Heart right ventricle (tissue), 16 donors: ENCODE measurements around the gene FAM98C. TPM values are rescaled to one million over a fixed set of nuclear protein-coding genes. Genes with fewer than 3 reads are reported as not detected.
A peak's percentile ranks its signal among the peaks of the same experiment; 100 is the strongest.

Experiments used
- ATAC-seq, 8 donors: fragments of 200-7000 bp; cut with Tn5 transposase; one replicate each; pipeline ENCODE4 v1.9.1; 2020; ENCODE audit warnings: mild to moderate bottlenecking in 8 of 8, moderate library complexity in 8 of 8, moderate number of reproducible peaks in 1 of 8
- DNase-seq, 2 donors: peaks; one replicate each; pipeline ENCODE4 v3.0.0-alpha.2; 2020
- H3K27ac ChIP-seq, 10 donors: fragments of 200-600 bp; sonication (generic) in 2 of 10; one replicate each; pipeline versions ENCODE4 v1.5.0 to v1.8.0; 2020 to 2022; ENCODE audit warnings: mild to moderate bottlenecking in 3 of 10
- H3K27me3 ChIP-seq, 7 donors: fragments of 200-600 bp; one replicate each; pipeline ENCODE4 v1.8.0; 2021 to 2022; ENCODE audit warnings: mild to moderate bottlenecking in 2 of 7
- H3K36me3 ChIP-seq, 9 donors: fragments of 200-600 bp; sonication (generic) in 1 of 9; one replicate each; pipeline versions ENCODE4 v1.5.0 to v1.8.0; 2020 to 2022; ENCODE audit warnings: mild to moderate bottlenecking in 2 of 9
- H3K4me1 ChIP-seq, 9 donors: fragments of 200-600 bp; sonication (generic) in 1 of 9; one replicate each; pipeline versions ENCODE4 v1.5.0 to v1.8.0; 2020 to 2022; ENCODE audit warnings: mild to moderate bottlenecking in 4 of 9
- H3K4me3 ChIP-seq, 10 donors: fragments of 200-600 bp; sonication (generic) in 2 of 10; one replicate each; pipeline versions ENCODE4 v1.5.0 to v1.8.0; 2020 to 2022; ENCODE audit warnings: mild to moderate bottlenecking in 7 of 10, moderate library complexity in 2 of 10
- H3K9me3 ChIP-seq, 11 donors: fragments of 200-600 bp in 10 of 11; sonication (generic) in 2 of 11; one replicate each; pipeline versions ENCODE4 v1.5.0 to v1.8.0; 2013 to 2022; ENCODE audit warnings: mild to moderate bottlenecking in 2 of 11, control low read depth in 1 of 11, moderate library complexity in 1 of 11
- WGBS, 2 donors: extraction: QIAGEN DNeasy Blood & Tissue Kit; methylation state at CpG; one replicate each; pipeline ENCODE4 v1.1.7; 2013; ENCODE audit warnings: inconsistent platforms in 1 of 2; 5-methylcytosine and 5-hydroxymethylcytosine counted together
- intact Hi-C, 10 donors: fragments of 100-400 bp; cut with DNase I; formaldehyde crosslinking; loops; one replicate each; pipeline versions ENCODE4 v1.11.1 to v1.14.2; 2022
- polyA plus RNA-seq, 2 donors: library from polyadenylated mRNA; stranded (reverse); fragments of 200-250 nt; gene quantifications; one replicate each; pipeline ENCODE4 v1.2.3, GENCODE V29; 2013
- total RNA-seq, 10 donors: library from RNA; stranded (reverse); fragmentation: NEBNext Ultra II Directional in 3 of 10; extraction: Animal tissue kit (Norgen Biotek cat#: 25700) in 3 of 10; gene quantifications; one replicate each; pipeline versions ENCODE4 v1.2.1 to v1.2.4, GENCODE V29; 2021 to 2023
- TF ChIP-seq, protein P1 (sequence below), 9 donors: fragments of 200-600 bp; sonication (generic) in 2 of 9; IDR thresholded peaks; one replicate each; pipeline versions ENCODE4 v1.5.0 to v1.8.0; 2021 to 2022; ENCODE audit warnings: antibody characterized with exemption in 9 of 9, mild to moderate bottlenecking in 5 of 9, moderate library complexity in 1 of 9
- donor health status: Arrhythmogenic right ventricular cardiomyopathy.
- donor health status: ischemic (EF 13 %, LVEDD 7.1; RV severe dilation, severe dysfunction).
- donor health status: healthy with polysubstance abuse.
- donor health status: DM: no; HTN: yes; CAD: no.
- donor health status: DM: no; HTN: no; CAD: no.
- donor health status: ischemic (EF 25% LVEDD 6.9; RV normal size, moderate dysfunction).
- donor health status: ischemic (EF 25% LVEDD 5.7; RV mildly dilated, moderate dysfunction).
- donor health status: healthy.
- donor health status: DM: yes; HTN: yes; CAD: no.
- donor health status: Ischemic cardiomyopathy.
- donor health status: ischemic (EF 35%, LVEDD 5.7; RV mildly dilated, moderate dysfunction).
- donor health status: nonischemic (EF 11% LVEDD 7.7; RV severe dilation, severe dysfunction).
- donor health status: DM: yes; HTN: yes; CAD: no.
- donor health status: PGD.
- donor health status: ischemic (EF 29% LVEDD 5.4; RV normal size, mild dysfunction).
- donor health status: nonischemic (EF 23%, LVEDD 6.1; RV moderate dilation, normal function).

FAM98C gene
- total and polyA plus RNA-seq, 12 donors, result 9.8 to 16.1 (median 12.3) TPM

DNA sequence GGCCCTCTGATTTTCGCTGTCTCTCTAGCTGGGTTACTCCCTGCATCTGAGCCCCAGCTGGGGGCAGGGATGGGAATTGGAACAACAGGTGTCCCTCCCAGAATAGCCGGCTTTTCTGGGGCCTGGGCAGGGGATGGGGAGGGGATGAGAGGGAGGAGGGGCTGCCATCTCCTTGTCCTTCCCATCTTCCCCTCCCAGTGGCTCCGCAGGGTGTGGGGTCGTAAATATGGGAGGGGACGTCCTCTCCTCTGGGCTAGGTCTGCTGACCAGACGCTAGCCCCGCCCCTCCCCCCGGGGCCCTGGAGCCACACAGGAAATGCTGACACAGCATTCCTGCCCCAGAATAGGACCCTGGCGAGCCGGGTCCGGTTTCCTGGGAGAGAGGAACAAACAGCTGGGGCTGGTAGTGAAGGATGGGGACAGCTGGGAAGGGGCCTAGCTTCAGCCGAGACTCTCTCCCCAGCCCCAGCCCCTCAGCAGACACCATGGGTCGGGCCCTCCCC lies 31.7 kb downstream of the FAM98C start:
- TF ChIP-seq, protein P1, sequence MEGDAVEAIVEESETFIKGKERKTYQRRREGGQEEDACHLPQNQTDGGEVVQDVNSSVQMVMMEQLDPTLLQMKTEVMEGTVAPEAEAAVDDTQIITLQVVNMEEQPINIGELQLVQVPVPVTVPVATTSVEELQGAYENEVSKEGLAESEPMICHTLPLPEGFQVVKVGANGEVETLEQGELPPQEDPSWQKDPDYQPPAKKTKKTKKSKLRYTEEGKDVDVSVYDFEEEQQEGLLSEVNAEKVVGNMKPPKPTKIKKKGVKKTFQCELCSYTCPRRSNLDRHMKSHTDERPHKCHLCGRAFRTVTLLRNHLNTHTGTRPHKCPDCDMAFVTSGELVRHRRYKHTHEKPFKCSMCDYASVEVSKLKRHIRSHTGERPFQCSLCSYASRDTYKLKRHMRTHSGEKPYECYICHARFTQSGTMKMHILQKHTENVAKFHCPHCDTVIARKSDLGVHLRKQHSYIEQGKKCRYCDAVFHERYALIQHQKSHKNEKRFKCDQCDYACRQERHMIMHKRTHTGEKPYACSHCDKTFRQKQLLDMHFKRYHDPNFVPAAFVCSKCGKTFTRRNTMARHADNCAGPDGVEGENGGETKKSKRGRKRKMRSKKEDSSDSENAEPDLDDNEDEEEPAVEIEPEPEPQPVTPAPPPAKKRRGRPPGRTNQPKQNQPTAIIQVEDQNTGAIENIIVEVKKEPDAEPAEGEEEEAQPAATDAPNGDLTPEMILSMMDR (IDR thresholded peaks at IDR 0.05), result no peak
- peak in 1 of 2 donors; percentile 39 for DNase-seq
- Histone ChIP-seq H3K27me3 (peaks cover 6 to 68% (median 42%) of the 10 kb centered on the region in 7 donors), H3K4me3 (peak overlapping the region in 1 of 10 donors; percentile 18), H3K9me3 (no peaks in the 10 kb centered on the region), H3K27ac (no peak overlapping the region), H3K4me1 (peaks cover 0 to 12% (median 0%) of the 10 kb centered on the region in 9 donors), H3K36me3 (no peaks in the 10 kb centered on the region)
- intact Hi-C loops, result no loop called here
- 7 to 12% methylated on average over 13 of the region's 13 CpGs for WGBS, 2 donors
- peak in 6 of 8 donors; percentile 28 to 63 (median 52) for ATAC-seq

- Histone ChIP-seq H3K36me3 (no peaks in the 10 kb centered on the region), H3K4me3 (no peak overlapping the region), H3K9me3 (no peaks in the 10 kb centered on the region), H3K4me1 (peaks cover 0 to 12% (median 0%) of the 10 kb centered on the region in 9 donors), H3K27me3 (peaks cover 6 to 63% (median 42%) of the 10 kb centered on the region in 7 donors), H3K27ac (no peak overlapping the region)
- TF ChIP-seq, protein P1 (IDR thresholded peaks at IDR 0.05), result no peak
- ATAC-seq (no peak), DNase-seq (no peak)
- intact Hi-C loops, result no loop called here
- WGBS, 2 donors, result 88 to 90% methylated on average over 6 of the region's 6 CpGs
These were observed 34.4 kb downstream of the FAM98C start for GRCh38 chr19:38437295-38437694.

- Histone ChIP-seq H3K27ac (no peak overlapping the region), H3K27me3 (peaks cover 4 to 57% (median 41%) of the 10 kb centered on the region in 7 donors), H3K9me3 (no peaks in the 10 kb centered on the region), H3K4me3 (no peak overlapping the region), H3K36me3 (no peaks in the 10 kb centered on the region), H3K4me1 (peaks cover 0 to 12% (median 0%) of the 10 kb centered on the region in 9 donors)
- ATAC-seq (no peak), DNase-seq (no peak)
- intact Hi-C loops, result no loop called here
- TF ChIP-seq, protein P1 (IDR thresholded peaks at IDR 0.05), result no peak
- 78 to 82% methylated on average over 2 of the region's 2 CpGs for WGBS, 2 donors
These were observed 35.0 kb downstream of the FAM98C start for GRCh38 chr19:38437917-38438316.

DNA sequence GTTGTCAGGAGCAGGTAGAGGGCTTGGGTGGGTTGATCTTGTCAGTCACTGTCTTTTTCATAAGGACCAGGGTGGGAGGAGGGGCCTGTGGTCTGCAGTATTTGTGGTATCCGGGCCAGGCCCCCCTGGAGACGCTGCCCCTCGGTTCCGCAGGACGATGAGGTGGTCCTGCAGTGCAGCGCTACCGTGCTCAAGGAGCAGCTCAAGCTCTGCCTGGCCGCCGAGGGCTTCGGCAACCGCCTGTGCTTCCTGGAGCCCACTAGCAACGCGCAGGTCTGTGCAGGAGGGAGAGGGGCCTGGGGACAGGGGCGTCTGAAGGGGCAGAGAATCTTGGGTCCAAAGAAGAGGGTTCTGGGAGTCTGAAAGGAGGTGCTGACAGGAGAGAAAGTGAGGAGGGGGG lies 37.7 kb downstream of the FAM98C start:
- H3K27ac ChIP-seq, result no peak overlapping the region
- H3K4me3 ChIP-seq, result no peak overlapping the region
- H3K27me3 ChIP-seq, result peaks cover 0 to 30% (median 15%) of the 10 kb centered on the region in 7 donors
- no peaks in the 10 kb centered on the region for H3K36me3 ChIP-seq
- no peak for DNase-seq
- TF ChIP-seq, protein P1 (IDR thresholded peaks at IDR 0.05), result no peak
- 75 to 76% methylated on average over 14 of the region's 14 CpGs for whole genome bisulfite sequencing, 2 donors
- H3K9me3 ChIP-seq, result no peaks in the 10 kb centered on the region
- ATAC-seq, result no peak
- H3K4me1 ChIP-seq, result no peaks in the 10 kb centered on the region
- intact Hi-C loops, result no loop called here
